GM12878 (cell line): ENCODE measurements around the gene PARG. TPM values are rescaled to one million over a fixed set of nuclear protein-coding genes. Genes with fewer than 3 reads are reported as not detected.

ENCODE experiments used
- ATAC-seq: fragments of 200-7000 bp; cut with Tn5 transposase; 3 replicates; pipeline ENCODE4 v1.9.1; 2020; ENCODE audit warnings: mild to moderate bottlenecking, moderate library complexity
- BruUV-seq: library from RNA; stranded (reverse); fragments of 400-500 nt; replicated peaks from 2 replicates; lab custom pipeline; 2021; lab: Mats Ljungman, UMichigan
- CTCF ChIA-PET: fragments of 300-600 bp; sonication (Branson Sonifier 250); formaldehyde crosslinking; extraction: SDS; loops from one replicate; lab custom pipeline; 2021; ENCODE audit warnings: inconsistent platforms; lab: Yijun Ruan, JAX
- POLR2A ChIA-PET: fragments of 350-600 bp; formaldehyde crosslinking; extraction: SDS; loops from one replicate; lab custom pipeline; 2021; ENCODE audit warnings: inconsistent platforms; lab: Charles Lee
- RAD21 ChIA-PET: fragments of 300-600 bp; sonication (Branson Sonifier 250); formaldehyde crosslinking; loops from one replicate; lab custom pipeline; 2023; ENCODE audit warnings: antibody characterized with exemption; ENCODE audit not compliant: unreplicated experiment; lab: Charles Lee
- SMC1A ChIA-PET: fragments of 300-600 bp; sonication (Branson Sonifier 250); formaldehyde crosslinking; loops from one replicate; lab custom pipeline; 2023; ENCODE audit not compliant: unreplicated experiment, uncharacterized antibody; lab: Charles Lee
- DNase-seq: peaks from one replicate; pipeline ENCODE4 v3.0.0-alpha.2; 2011; ENCODE audit warnings: low read depth, low spot score
- FAIRE-seq: peaks from 3 replicates; lab custom pipeline; 2011; peaks lifted over from hg19 to GRCh38; lab: Jason Lieb, UNC
- H2AFZ ChIP-seq: 2 replicates; pipeline ENCODE4 v1.6.0; 2011; ENCODE audit warnings: low read depth, low read length, control low read depth; ENCODE audit not compliant: control insufficient read depth
- H3K27ac ChIP-seq: 2 replicates; pipeline ENCODE4 v1.5.1; 2011; ENCODE audit warnings: control low read depth; ENCODE audit not compliant: control insufficient read depth, insufficient read depth
- H3K27me3 ChIP-seq, 2 experiments: replicated peaks in 1 of 2; 2 replicates each; pipeline versions ENCODE4 v1.6.0 to v1.6.1; 2011; ENCODE audit warnings: low read length in 1 of 2; ENCODE audit not compliant: control insufficient read depth in 2 of 2, insufficient read depth in 2 of 2
- H3K36me3 ChIP-seq, 2 experiments: 2 replicates each; pipeline ENCODE4 v1.5.1; 2011; ENCODE audit warnings: low read length in 1 of 2; ENCODE audit not compliant: control insufficient read depth in 2 of 2, insufficient read depth in 2 of 2
- H3K4me1 ChIP-seq: 2 replicates; pipeline ENCODE4 v1.6.1; 2011; ENCODE audit warnings: mild to moderate bottlenecking, low read length, moderate library complexity, mixed read lengths; ENCODE audit not compliant: control insufficient read depth, insufficient read depth
- H3K4me2 ChIP-seq: 2 replicates; pipeline ENCODE4 v1.6.0; 2011; ENCODE audit warnings: control low read depth; ENCODE audit not compliant: control insufficient read depth, insufficient read depth
- H3K4me3 ChIP-seq: fragments of 200-600 bp; sonication (generic); 2 replicates; pipeline ENCODE4 v1.5.1; 2016
- H3K79me2 ChIP-seq: 2 replicates; pipeline ENCODE4 v1.6.0; 2011; ENCODE audit warnings: low read length; ENCODE audit not compliant: control insufficient read depth, insufficient read depth
- H3K9ac ChIP-seq: 2 replicates; pipeline ENCODE4 v1.8.0; 2011; ENCODE audit warnings: low read length, control low read depth, mixed read lengths; ENCODE audit not compliant: control insufficient read depth, insufficient read depth
- H3K9me3 ChIP-seq: replicated peaks from 3 replicates; pipeline ENCODE4 v1.5.1; 2011; ENCODE audit warnings: mild to moderate bottlenecking, low read length; ENCODE audit not compliant: control insufficient read depth, insufficient read depth
- H4K20me1 ChIP-seq: 2 replicates; pipeline ENCODE4 v1.6.0; 2011; ENCODE audit not compliant: control insufficient read depth, insufficient read depth
- BRCA1 ChIP-seq: IDR thresholded peaks from 2 replicates; pipeline ENCODE4 v1.6.1; 2011; ENCODE audit warnings: low read depth, low read length, improper control_type of control experiment
- CHD1 ChIP-seq: IDR thresholded peaks from 2 replicates; pipeline ENCODE4 v1.6.1; 2012; ENCODE audit warnings: low read depth, low read length, improper control_type of control experiment
- CHD2 ChIP-seq: IDR thresholded peaks from 2 replicates; pipeline ENCODE4 v1.6.1; 2011; ENCODE audit warnings: low read depth, low read length, improper control_type of control experiment, borderline replicate concordance
- GABPA ChIP-seq: IDR thresholded peaks from 2 replicates; pipeline ENCODE4 v1.6.1; 2014; ENCODE audit warnings: antibody characterized with exemption, low read depth, mild to moderate bottlenecking, inconsistent platforms
- MYC ChIP-seq: IDR thresholded peaks from 2 replicates; pipeline ENCODE4 v1.6.1; 2011; ENCODE audit warnings: mild to moderate bottlenecking, low read length, moderate library complexity, inconsistent platforms; ENCODE audit not compliant: insufficient read depth, insufficient replicate concordance, insufficient read length, severe bottlenecking
- NR2C2 ChIP-seq: IDR thresholded peaks from 2 replicates; pipeline ENCODE4 v1.6.1; 2011; ENCODE audit warnings: borderline replicate concordance, low read depth; ENCODE audit not compliant: control insufficient read depth, insufficient read length
- POLR2AphosphoS5 ChIP-seq: IDR thresholded peaks from 2 replicates; pipeline ENCODE4 v1.6.1; 2011; ENCODE audit warnings: mild to moderate bottlenecking, low read length, inconsistent platforms
- POU2F2 ChIP-seq: IDR thresholded peaks from 3 replicates; pipeline ENCODE4 v1.6.1; 2011; ENCODE audit warnings: low read depth, mild to moderate bottlenecking, low read length, borderline replicate concordance
- RAD21 ChIP-seq: IDR thresholded peaks from 2 replicates; pipeline ENCODE4 v1.6.1; 2011; ENCODE audit warnings: mild to moderate bottlenecking, low read depth, low read length, moderate library complexity; ENCODE audit not compliant: insufficient read depth
- ZSCAN29 ChIP-seq: fragments of 450-650 bp; IDR thresholded peaks from 2 replicates; pipeline ENCODE4 v1.6.1; 2017; ENCODE audit warnings: mild to moderate bottlenecking, moderate library complexity
- WGBS: methylation state at CpG from one replicate; pipeline ENCODE4 v1.1.6; 2016; ENCODE audit warnings: low lambda C conversion rate; ENCODE audit not compliant: insufficient replicate concordance, insufficient coverage; ENCODE audit errors: missing lambda C conversion rate; 5-methylcytosine and 5-hydroxymethylcytosine counted together
- in situ Hi-C: fragments of 300-500 bp; cut with MboI; formaldehyde crosslinking; loops from 9 replicates; pipeline ENCODE4 v1.14.3; 2018; ENCODE audit warnings: mixed read lengths
- intact Hi-C: fragments of 100-400 bp; cut with micrococcal nuclease; formaldehyde crosslinking; loops from one replicate; pipeline ENCODE4 v1.14.2; 2022; ENCODE audit not compliant: unreplicated experiment
- polyA plus RNA-seq, 11 experiments: library from polyadenylated mRNA; depleted of rRNA in 4 of 11; unstranded in 6 of 11; stranded (reverse) in 5 of 11; fragments of >200 nt; fragmentation: Nextera tagmentation in 4 of 11; fragmentation: Illumina TruSeq in 1 of 11; extraction: Ambion mirVana in 4 of 11; extraction: Trizol in 1 of 11; gene quantifications; 1 replicate in 1 of 11; 2 replicates in 10 of 11; pipeline versions ENCODE4 v1.2.1 to v1.2.3, GENCODE V29; 2011 to 2016; ENCODE audit warnings: inconsistent platforms in 2 of 11, missing spikeins in 2 of 11, low read depth in 1 of 11
- total RNA-seq, 4 experiments: library from RNA; depleted of rRNA in 3 of 4; stranded (reverse); fragments of >200 nt in 3 of 4; fragmentation: Illumina TruSeq in 1 of 4; extraction: Trizol in 1 of 4; gene quantifications; 2 replicates each; pipeline versions ENCODE4 v1.2.1 to v1.2.3, GENCODE V29; 2013 to 2021
- TF ChIP-seq, protein P1 (sequence below): fragments of 450-650 bp; IDR thresholded peaks from 2 replicates; pipeline ENCODE4 v1.6.1; 2017; ENCODE audit warnings: mild to moderate bottlenecking, moderate library complexity

The PARG gene
- total and polyA plus RNA-seq, 10 of the 15 experiments (the other 5 are each of a cell fraction or from before 2014, with no cell fraction given) = 4.8 to 35.4 (median 21.9) TPM

DNA sequence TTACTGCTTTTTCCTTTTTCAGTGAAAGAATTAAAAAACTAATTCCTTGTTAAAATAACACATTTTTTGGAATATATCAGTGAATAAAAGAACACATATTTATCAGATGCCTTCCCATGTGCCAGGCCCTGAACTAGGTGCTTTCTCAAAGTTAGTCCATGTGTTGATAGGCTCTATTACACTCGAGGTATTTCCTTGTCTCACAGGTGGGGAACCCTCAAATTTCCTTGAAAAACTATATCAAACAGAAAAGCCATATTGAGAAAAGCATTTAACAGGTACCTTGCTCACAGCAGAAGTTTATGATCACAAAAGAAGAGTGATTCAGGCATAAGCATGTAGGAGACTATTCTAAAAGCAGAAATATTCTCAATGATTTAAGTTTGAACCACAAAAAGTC, 104.1 kb downstream of the PARG start:
- no peak overlapping the region for H3K4me3 ChIP-seq
- H3K27ac ChIP-seq = no peak overlapping the region
- H3K9me3 ChIP-seq = no peaks in the 10 kb centered on the region
- peaks cover 4% of the 10 kb centered on the region for H3K4me1 ChIP-seq
- no peak for ATAC-seq
- peaks cover 0 to 11% of the 10 kb centered on the region in 2 experiments; a peak in 2 of 4 replicates for H3K36me3 ChIP-seq
- TF ChIP-seq MYC (no peak), GABPA (no peak), BRCA1 (no peak), ZSCAN29 (no peak), POU2F2 (no peak), RAD21 (no peak), POLR2AphosphoS5 (no peak), CHD1 (no peak), CHD2 (no peak), NR2C2 (no peak)
- TF ChIP-seq, protein P1, sequence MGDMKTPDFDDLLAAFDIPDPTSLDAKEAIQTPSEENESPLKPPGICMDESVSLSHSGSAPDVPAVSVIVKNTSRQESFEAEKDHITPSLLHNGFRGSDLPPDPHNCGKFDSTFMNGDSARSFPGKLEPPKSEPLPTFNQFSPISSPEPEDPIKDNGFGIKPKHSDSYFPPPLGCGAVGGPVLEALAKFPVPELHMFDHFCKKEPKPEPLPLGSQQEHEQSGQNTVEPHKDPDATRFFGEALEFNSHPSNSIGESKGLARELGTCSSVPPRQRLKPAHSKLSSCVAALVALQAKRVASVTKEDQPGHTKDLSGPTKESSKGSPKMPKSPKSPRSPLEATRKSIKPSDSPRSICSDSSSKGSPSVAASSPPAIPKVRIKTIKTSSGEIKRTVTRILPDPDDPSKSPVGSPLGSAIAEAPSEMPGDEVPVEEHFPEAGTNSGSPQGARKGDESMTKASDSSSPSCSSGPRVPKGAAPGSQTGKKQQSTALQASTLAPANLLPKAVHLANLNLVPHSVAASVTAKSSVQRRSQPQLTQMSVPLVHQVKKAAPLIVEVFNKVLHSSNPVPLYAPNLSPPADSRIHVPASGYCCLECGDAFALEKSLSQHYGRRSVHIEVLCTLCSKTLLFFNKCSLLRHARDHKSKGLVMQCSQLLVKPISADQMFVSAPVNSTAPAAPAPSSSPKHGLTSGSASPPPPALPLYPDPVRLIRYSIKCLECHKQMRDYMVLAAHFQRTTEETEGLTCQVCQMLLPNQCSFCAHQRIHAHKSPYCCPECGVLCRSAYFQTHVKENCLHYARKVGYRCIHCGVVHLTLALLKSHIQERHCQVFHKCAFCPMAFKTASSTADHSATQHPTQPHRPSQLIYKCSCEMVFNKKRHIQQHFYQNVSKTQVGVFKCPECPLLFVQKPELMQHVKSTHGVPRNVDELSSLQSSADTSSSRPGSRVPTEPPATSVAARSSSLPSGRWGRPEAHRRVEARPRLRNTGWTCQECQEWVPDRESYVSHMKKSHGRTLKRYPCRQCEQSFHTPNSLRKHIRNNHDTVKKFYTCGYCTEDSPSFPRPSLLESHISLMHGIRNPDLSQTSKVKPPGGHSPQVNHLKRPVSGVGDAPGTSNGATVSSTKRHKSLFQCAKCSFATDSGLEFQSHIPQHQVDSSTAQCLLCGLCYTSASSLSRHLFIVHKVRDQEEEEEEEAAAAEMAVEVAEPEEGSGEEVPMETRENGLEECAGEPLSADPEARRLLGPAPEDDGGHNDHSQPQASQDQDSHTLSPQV = no peak
- no TSS peak for BruUV-seq
- no peak for DNase-seq
- in situ Hi-C loops = no loop called here
- ChIA-PET RAD21 (no interaction called here), SMC1A (no interaction called here), CTCF (interaction anchor here (0.6 kb wide), 1 partner anchor 21 kb away, joined by 3 read pairs; no protein-coding TSS in a partner anchor), POLR2A (no interaction called here)
- no peaks in the 10 kb centered on the region for H3K27me3 ChIP-seq
- no peak overlapping the region for H3K9ac ChIP-seq
- H3K79me2 ChIP-seq = no peaks in the 10 kb centered on the region
- no peaks in the 10 kb centered on the region for H4K20me1 ChIP-seq
- no peak for FAIRE-seq
- no peak overlapping the region for H2AFZ ChIP-seq
- intact Hi-C loops = no loop called here
- 90% methylated on average over 1 of the region's 1 CpG for WGBS
- no peak overlapping the region for H3K4me2 ChIP-seq
